ENCODE results near the gene CEMIP.

DNA sequence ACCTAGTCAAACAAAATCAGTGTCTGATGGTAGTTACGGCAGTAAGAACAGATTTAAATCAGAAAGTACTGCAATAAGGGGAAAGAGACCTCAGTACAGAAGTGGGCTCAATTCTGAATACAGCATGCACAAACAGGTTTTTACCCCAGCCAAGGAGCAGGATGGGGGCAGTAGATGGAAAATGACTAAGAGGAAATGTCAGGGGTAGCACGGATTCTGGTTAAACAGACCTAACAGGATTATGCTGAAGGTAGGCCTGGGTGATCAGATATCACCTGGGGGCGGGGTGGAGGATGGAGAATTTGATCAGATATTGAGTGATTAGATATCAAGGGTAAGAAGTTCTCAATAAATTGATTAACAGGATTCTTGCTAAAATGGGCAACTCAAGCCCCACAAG is 191.5 kb downstream of the CEMIP start:
- TF ChIP-seq, protein P1, sequence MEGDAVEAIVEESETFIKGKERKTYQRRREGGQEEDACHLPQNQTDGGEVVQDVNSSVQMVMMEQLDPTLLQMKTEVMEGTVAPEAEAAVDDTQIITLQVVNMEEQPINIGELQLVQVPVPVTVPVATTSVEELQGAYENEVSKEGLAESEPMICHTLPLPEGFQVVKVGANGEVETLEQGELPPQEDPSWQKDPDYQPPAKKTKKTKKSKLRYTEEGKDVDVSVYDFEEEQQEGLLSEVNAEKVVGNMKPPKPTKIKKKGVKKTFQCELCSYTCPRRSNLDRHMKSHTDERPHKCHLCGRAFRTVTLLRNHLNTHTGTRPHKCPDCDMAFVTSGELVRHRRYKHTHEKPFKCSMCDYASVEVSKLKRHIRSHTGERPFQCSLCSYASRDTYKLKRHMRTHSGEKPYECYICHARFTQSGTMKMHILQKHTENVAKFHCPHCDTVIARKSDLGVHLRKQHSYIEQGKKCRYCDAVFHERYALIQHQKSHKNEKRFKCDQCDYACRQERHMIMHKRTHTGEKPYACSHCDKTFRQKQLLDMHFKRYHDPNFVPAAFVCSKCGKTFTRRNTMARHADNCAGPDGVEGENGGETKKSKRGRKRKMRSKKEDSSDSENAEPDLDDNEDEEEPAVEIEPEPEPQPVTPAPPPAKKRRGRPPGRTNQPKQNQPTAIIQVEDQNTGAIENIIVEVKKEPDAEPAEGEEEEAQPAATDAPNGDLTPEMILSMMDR (IDR thresholded peaks at IDR 0.05; ENCODE audit: insufficient read depth, low read length) = no peak
- no peak for TF ChIP-seq GABPA (IDR thresholded peaks at IDR 0.05; ENCODE audit: low read depth)
- TF ChIP-seq, protein P2, sequence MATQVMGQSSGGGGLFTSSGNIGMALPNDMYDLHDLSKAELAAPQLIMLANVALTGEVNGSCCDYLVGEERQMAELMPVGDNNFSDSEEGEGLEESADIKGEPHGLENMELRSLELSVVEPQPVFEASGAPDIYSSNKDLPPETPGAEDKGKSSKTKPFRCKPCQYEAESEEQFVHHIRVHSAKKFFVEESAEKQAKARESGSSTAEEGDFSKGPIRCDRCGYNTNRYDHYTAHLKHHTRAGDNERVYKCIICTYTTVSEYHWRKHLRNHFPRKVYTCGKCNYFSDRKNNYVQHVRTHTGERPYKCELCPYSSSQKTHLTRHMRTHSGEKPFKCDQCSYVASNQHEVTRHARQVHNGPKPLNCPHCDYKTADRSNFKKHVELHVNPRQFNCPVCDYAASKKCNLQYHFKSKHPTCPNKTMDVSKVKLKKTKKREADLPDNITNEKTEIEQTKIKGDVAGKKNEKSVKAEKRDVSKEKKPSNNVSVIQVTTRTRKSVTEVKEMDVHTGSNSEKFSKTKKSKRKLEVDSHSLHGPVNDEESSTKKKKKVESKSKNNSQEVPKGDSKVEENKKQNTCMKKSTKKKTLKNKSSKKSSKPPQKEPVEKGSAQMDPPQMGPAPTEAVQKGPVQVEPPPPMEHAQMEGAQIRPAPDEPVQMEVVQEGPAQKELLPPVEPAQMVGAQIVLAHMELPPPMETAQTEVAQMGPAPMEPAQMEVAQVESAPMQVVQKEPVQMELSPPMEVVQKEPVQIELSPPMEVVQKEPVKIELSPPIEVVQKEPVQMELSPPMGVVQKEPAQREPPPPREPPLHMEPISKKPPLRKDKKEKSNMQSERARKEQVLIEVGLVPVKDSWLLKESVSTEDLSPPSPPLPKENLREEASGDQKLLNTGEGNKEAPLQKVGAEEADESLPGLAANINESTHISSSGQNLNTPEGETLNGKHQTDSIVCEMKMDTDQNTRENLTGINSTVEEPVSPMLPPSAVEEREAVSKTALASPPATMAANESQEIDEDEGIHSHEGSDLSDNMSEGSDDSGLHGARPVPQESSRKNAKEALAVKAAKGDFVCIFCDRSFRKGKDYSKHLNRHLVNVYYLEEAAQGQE (IDR thresholded peaks at IDR 0.05; ENCODE audit: insufficient replicate concordance, low read depth) = no peak
- TF ChIP-seq POLR2AphosphoS5 (IDR thresholded peaks at IDR 0.05; ENCODE audit: low read depth) = no peak

Measured in HL-60 (cell line).